ENCODE data around the gene PEX16. TPM values are rescaled to one million over a fixed set of nuclear protein-coding genes. Genes with fewer than 3 reads are reported as not detected.
A peak's percentile ranks its signal among the peaks of the same experiment; 100 is the strongest.

Gene PEX16
- 56.0 TPM for polyA plus RNA-seq (2012; ENCODE audit: insufficient read length, low read depth)

DNA sequence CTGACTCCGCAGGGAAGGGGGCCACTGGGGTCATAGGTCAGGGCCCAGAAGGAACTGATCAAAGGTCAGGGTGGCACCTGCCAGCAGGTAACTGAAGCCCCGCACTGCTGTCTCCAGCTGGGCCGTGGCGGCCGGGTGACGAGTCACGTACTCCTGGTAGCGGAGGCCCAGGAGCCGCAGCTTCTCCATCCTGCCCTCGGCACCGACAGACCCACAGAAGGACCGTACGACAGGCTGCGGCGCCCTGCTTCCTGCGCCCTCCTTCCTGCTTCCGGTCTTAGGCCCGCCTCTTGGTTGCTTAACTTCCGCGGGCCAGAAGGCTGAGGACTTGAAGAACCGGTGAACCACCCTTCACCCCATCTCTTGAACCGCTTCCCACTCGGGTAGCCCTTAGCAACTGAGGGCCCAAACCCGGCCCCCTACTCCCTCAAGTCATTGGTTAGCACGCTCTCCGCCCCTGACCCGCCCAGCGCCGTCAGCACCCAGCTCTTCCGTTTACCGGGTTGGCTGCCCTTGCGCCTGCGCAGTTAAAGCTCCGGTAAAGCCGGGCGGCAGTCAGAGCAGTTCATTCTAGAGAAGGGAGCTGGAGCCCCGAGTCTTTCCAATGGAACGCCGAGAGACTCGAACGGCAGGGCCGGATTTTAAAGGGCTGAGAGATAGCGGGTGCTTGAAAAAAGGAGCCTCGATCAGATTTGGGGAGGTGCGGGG lies at the start of gene PEX16:
PEX16 (minus strand) TSS at position 255 of the 708 bp plus-strand sequence; CDS start at position 189, 66 bp downstream.
- TF ChIP-seq FOXP2 (optimal IDR thresholded peaks at IDR 0.05; ENCODE audit: borderline replicate concordance, extremely low read depth, extremely low read length, insufficient read depth) = no peak
- TF ChIP-seq POLR2AphosphoS5 (IDR thresholded peaks at IDR 0.05; ENCODE audit: low read depth, low read length) = peak; percentile 82
- TF ChIP-seq, protein P1, sequence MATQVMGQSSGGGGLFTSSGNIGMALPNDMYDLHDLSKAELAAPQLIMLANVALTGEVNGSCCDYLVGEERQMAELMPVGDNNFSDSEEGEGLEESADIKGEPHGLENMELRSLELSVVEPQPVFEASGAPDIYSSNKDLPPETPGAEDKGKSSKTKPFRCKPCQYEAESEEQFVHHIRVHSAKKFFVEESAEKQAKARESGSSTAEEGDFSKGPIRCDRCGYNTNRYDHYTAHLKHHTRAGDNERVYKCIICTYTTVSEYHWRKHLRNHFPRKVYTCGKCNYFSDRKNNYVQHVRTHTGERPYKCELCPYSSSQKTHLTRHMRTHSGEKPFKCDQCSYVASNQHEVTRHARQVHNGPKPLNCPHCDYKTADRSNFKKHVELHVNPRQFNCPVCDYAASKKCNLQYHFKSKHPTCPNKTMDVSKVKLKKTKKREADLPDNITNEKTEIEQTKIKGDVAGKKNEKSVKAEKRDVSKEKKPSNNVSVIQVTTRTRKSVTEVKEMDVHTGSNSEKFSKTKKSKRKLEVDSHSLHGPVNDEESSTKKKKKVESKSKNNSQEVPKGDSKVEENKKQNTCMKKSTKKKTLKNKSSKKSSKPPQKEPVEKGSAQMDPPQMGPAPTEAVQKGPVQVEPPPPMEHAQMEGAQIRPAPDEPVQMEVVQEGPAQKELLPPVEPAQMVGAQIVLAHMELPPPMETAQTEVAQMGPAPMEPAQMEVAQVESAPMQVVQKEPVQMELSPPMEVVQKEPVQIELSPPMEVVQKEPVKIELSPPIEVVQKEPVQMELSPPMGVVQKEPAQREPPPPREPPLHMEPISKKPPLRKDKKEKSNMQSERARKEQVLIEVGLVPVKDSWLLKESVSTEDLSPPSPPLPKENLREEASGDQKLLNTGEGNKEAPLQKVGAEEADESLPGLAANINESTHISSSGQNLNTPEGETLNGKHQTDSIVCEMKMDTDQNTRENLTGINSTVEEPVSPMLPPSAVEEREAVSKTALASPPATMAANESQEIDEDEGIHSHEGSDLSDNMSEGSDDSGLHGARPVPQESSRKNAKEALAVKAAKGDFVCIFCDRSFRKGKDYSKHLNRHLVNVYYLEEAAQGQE (IDR thresholded peaks at IDR 0.05; ENCODE audit: insufficient read depth in 1 of 2, low read depth in 2 of 2, low read length in 2 of 2) = no peak
- TF ChIP-seq SIN3A (IDR thresholded peaks at IDR 0.05; ENCODE audit: borderline replicate concordance, insufficient read depth, low read length) = peak; percentile 91; the same call in 1 of the 2 replicates
- peak; percentile 63; the same call in 1 of the 2 replicates for TF ChIP-seq TAF1 (IDR thresholded peaks at IDR 0.05; ENCODE audit: borderline replicate concordance, insufficient read depth, low read length)

DNA sequence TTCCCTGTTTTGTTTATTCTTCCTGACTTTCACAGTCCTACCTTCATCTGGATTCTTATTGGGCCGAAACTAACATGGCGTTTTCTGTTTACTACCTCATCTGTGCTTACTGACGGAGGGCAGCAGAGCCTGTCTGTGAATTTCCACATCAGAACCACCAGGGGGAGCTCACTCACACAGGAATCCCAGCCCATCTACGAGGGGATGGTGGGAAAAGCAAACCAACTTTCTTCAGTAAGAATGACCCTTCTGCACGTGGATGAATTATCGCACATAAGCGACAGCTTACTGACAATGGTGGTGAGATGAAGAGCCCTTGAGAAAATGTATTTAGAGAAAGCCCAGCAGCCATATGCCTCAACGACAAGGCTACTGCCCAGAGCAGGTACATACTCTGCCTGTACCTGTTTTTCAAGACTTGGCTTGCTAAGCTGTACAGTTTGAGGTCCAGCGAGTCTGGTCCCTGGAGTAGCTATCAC lies 47.3 kb upstream of the PEX16 start:
- 0 out of 2 replicates have a peak, but pooled peaks have one; percentile 36 for TF ChIP-seq SIN3A (IDR thresholded peaks at IDR 0.05; ENCODE audit: borderline replicate concordance, insufficient read depth, low read length)
- TF ChIP-seq TAF1 (IDR thresholded peaks at IDR 0.05; ENCODE audit: borderline replicate concordance, insufficient read depth, low read length) = no peak
- no peak for TF ChIP-seq POLR2AphosphoS5 (IDR thresholded peaks at IDR 0.05; ENCODE audit: low read depth, low read length)
- TF ChIP-seq, protein P1 (IDR thresholded peaks at IDR 0.05; ENCODE audit: insufficient read depth in 1 of 2, low read depth in 2 of 2, low read length in 2 of 2) = 0 out of 4 replicates have a peak, but pooled peaks of 1 of the 2 experiments have one; percentile 18
- TF ChIP-seq FOXP2 (optimal IDR thresholded peaks at IDR 0.05; ENCODE audit: borderline replicate concordance, extremely low read depth, extremely low read length, insufficient read depth) = peak; percentile 26

DNA sequence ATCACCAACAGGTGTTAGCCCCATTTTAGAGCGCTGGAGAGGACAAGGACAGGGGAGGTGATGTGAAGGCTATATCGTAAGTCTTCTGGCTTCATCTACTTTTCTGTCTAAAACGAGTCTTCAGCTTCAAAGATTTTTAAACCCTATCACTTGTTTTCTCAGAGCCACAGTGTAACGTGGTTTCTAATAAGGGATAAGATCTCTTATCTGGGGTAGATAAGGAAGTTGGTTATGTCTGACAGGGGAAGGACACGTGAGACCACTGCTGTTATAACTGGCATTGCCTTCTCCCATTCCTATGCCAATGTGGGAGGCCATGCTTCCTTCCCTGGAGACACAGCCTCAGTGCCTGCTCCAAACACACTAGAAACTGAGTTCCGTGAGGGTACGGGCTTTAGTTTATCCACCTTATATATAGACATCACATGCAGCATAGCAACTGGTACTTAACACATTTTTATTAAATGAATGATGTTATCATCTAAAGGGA lies 44.1 kb upstream of the PEX16 start:
- no peak for TF ChIP-seq TAF1 (IDR thresholded peaks at IDR 0.05; ENCODE audit: borderline replicate concordance, insufficient read depth, low read length)
- no peak for TF ChIP-seq SIN3A (IDR thresholded peaks at IDR 0.05; ENCODE audit: borderline replicate concordance, insufficient read depth, low read length)

DNA sequence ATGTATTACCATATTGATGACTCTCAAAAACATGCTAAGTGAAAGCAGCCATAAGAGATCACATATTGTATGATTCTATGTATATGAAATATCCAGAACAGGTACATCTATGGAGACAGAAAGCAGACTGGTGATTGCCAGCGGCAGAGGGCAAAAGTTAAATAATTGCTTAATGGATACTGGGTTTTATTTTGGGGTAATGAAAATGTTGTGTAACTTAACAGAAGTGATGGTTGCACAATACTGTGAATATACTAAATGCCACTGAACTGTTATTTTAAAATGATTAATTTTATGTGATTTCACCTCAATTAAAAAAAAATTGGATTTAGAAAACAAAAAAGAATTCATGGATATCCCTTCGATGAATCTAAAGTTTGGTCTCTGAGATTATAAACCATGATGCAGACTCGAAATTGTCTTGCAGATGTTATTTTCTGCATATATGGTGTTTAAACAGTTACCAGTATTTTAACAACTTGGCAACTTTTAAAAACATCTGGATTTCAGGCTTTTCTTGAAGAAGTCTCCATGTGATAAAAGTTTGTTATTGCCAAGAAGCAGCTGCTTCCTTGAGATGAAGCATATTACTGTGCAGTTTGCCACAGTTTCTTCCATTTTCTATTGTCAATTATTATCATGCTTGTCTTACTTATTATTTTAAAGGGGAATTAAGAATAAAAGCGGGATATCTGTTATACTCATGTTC lies 42.9 kb upstream of the PEX16 start:
- TF ChIP-seq SIN3A (IDR thresholded peaks at IDR 0.05; ENCODE audit: borderline replicate concordance, insufficient read depth, low read length) (no peak), FOXP2 (optimal IDR thresholded peaks at IDR 0.05; ENCODE audit: borderline replicate concordance, extremely low read depth, extremely low read length, insufficient read depth) (no peak), TAF1 (IDR thresholded peaks at IDR 0.05; ENCODE audit: borderline replicate concordance, insufficient read depth, low read length) (no peak), POLR2AphosphoS5 (IDR thresholded peaks at IDR 0.05; ENCODE audit: low read depth, low read length) (no peak)
- TF ChIP-seq, protein P1 (IDR thresholded peaks at IDR 0.05; ENCODE audit: insufficient read depth in 1 of 2, low read depth in 2 of 2, low read length in 2 of 2) = no peak

DNA sequence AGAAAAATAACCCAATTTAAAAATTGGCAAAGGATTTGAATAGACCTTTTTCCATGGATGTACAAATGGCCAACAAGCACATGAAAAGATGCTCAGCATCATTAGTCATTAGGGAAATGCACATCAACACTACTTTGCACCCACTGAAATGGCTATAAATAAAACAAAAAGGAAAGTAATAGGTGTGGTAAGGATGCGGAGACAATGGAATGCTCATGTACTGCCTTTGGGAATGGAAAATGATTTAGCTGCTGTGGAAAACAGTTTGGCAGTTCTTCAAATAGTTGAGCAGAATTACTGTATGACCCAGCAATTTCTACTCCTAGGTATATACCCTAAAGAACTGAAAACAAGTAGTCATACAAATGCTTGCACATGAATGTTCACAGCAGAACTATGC lies 42.2 kb upstream of the PEX16 start:
- no peak for TF ChIP-seq FOXP2 (optimal IDR thresholded peaks at IDR 0.05; ENCODE audit: borderline replicate concordance, extremely low read depth, extremely low read length, insufficient read depth)
- TF ChIP-seq SIN3A (IDR thresholded peaks at IDR 0.05; ENCODE audit: borderline replicate concordance, insufficient read depth, low read length) = no peak
- no peak for TF ChIP-seq POLR2AphosphoS5 (IDR thresholded peaks at IDR 0.05; ENCODE audit: low read depth, low read length)
- no peak for TF ChIP-seq TAF1 (IDR thresholded peaks at IDR 0.05; ENCODE audit: borderline replicate concordance, insufficient read depth, low read length)
- TF ChIP-seq, protein P1 (IDR thresholded peaks at IDR 0.05; ENCODE audit: insufficient read depth in 1 of 2, low read depth in 2 of 2, low read length in 2 of 2) = no peak
